B cell (primary cell): Measurements from ENCODE around the gene TCF7L1. TPM values are rescaled to one million over a fixed set of nuclear protein-coding genes. Genes with fewer than 3 reads are reported as not detected.

Experiments
- ATAC-seq: fragments of 200-7000 bp; cut with Tn5 transposase; one replicate; pipeline ENCODE4 v1.10.0; 2021; ENCODE audit warnings: low read depth, mild to moderate bottlenecking, moderate number of reproducible peaks, moderate library complexity
- CTCF ChIA-PET: fragments of 350-600 bp; sonication (Branson Sonifier 250); formaldehyde crosslinking; loops from one replicate; lab custom pipeline; 2021; ENCODE audit warnings: antibody characterized with exemption, inconsistent platforms; lab: Charles Lee
- POLR2A ChIA-PET: fragments of 350-600 bp; sonication (Branson Sonifier 250); formaldehyde crosslinking; loops from one replicate; lab custom pipeline; 2021; ENCODE audit warnings: antibody characterized with exemption; lab: Charles Lee
- DNase-seq: peaks from one replicate; pipeline ENCODE4 v3.0.0; 2013
- H2AFZ ChIP-seq: 2 replicates; pipeline ENCODE4 v1.6.1; 2012; ENCODE audit warnings: mild to moderate bottlenecking, low read depth, low read length; ENCODE audit not compliant: insufficient read depth, poor library complexity, severe bottlenecking
- H3K27ac ChIP-seq, 2 donors: 1 replicate in 1 of 2; 2 replicates in 1 of 2; pipeline ENCODE4 v1.5.1; 2012 to 2013; ENCODE audit warnings: low read length in 2 of 2, mild to moderate bottlenecking in 2 of 2, moderate library complexity in 1 of 2
- H3K27me3 ChIP-seq, 4 experiments: fragments of 200-600 bp in 1 of 4; sonication (generic) in 1 of 4; replicated peaks in 1 of 4; 1 replicate in 2 of 4; 2 replicates in 2 of 4; pipeline versions ENCODE4 v1.6.1 to v1.7.0; 2013 to 2016; ENCODE audit warnings: low read length in 3 of 4, mild to moderate bottlenecking in 2 of 4, mixed read lengths in 1 of 4, moderate library complexity in 1 of 4; ENCODE audit not compliant: insufficient read depth in 4 of 4, control insufficient read depth in 3 of 4; ENCODE audit errors: control extremely low read depth in 1 of 4
- H3K36me3 ChIP-seq, 2 experiments: replicated peaks in 1 of 2; 1 replicate in 1 of 2; 2 replicates in 1 of 2; pipeline versions ENCODE4 v1.6.1 to v1.7.1; 2013; ENCODE audit warnings: low read length in 1 of 2; ENCODE audit not compliant: insufficient read depth in 2 of 2, control insufficient read depth in 1 of 2; ENCODE audit errors: control extremely low read depth in 1 of 2, extremely low read depth in 1 of 2
- H3K4me1 ChIP-seq, 2 donors: fragments of 200-600 bp in 1 of 2; sonication (generic) in 1 of 2; 1 replicate in 1 of 2; 2 replicates in 1 of 2; pipeline versions ENCODE4 v1.5.1 to v1.6.1; 2013 to 2017; ENCODE audit warnings: low read length in 2 of 2; ENCODE audit not compliant: control insufficient read depth in 2 of 2, insufficient read depth in 2 of 2
- H3K4me2 ChIP-seq: replicated peaks from 2 replicates; pipeline ENCODE3; 2012; ENCODE audit warnings: mild to moderate bottlenecking, low read depth, low read length; ENCODE audit not compliant: poor library complexity, severe bottlenecking
- H3K4me3 ChIP-seq, 5 experiments: fragments of 200-600 bp in 1 of 5; sonication (generic) in 1 of 5; 1 replicate in 3 of 5; 2 replicates in 2 of 5; pipeline versions ENCODE4 v1.5.1 to v1.7.0; 2011 to 2016; ENCODE audit warnings: low read length in 4 of 5, mild to moderate bottlenecking in 4 of 5, low read depth in 2 of 5, control low read depth in 1 of 5, moderate library complexity in 1 of 5; ENCODE audit not compliant: insufficient read depth in 1 of 5; ENCODE audit errors: control extremely low read depth in 1 of 5, extremely low read depth in 1 of 5
- H3K79me2 ChIP-seq: fragments of 200-600 bp; sonication (generic); one replicate; pipeline ENCODE4 v1.6.0; 2016; ENCODE audit warnings: low read length; ENCODE audit not compliant: control insufficient read depth, insufficient read depth
- H3K9ac ChIP-seq: fragments of 200-600 bp; sonication (generic); 2 replicates; pipeline ENCODE4 v1.6.1; 2017; ENCODE audit warnings: mild to moderate bottlenecking, low read length, moderate library complexity
- H3K9me3 ChIP-seq, 3 donors: one replicate each; pipeline versions ENCODE4 v1.6.1 to v1.7.1; 2013; ENCODE audit warnings: low read length in 2 of 3; ENCODE audit not compliant: control insufficient read depth in 2 of 3, insufficient read depth in 1 of 3; ENCODE audit errors: control extremely low read depth in 1 of 3
- H4K20me1 ChIP-seq: 2 replicates; pipeline ENCODE4 v1.6.0; 2012; ENCODE audit warnings: mild to moderate bottlenecking, low read length; ENCODE audit not compliant: insufficient read depth, control insufficient read depth, poor library complexity, severe bottlenecking
- H3K27ac Mint-ChIP-seq: one replicate; pipeline ENCODE4 v1.8.0; 2021; ENCODE audit warnings: mixed read lengths
- H3K27me3 Mint-ChIP-seq: one replicate; pipeline ENCODE4 v1.8.0; 2021; ENCODE audit warnings: mixed read lengths
- H3K4me1 Mint-ChIP-seq: one replicate; pipeline ENCODE4 v1.8.0; 2021; ENCODE audit warnings: mixed read lengths
- H3K4me3 Mint-ChIP-seq: one replicate; pipeline ENCODE4 v1.8.0; 2021; ENCODE audit warnings: mixed read lengths
- H3K9me3 Mint-ChIP-seq: one replicate; pipeline ENCODE4 v1.8.0; 2022; ENCODE audit warnings: mixed read lengths; ENCODE audit not compliant: insufficient read depth
- CTCF ChIP-seq: fragments of 200-600 bp; IDR thresholded peaks from one replicate; pipeline ENCODE4 v1.8.0; 2022; ENCODE audit warnings: antibody characterized with exemption, mild to moderate bottlenecking
- EZH2 ChIP-seq: IDR thresholded peaks from 2 replicates; pipeline ENCODE4 v1.6.1; 2012; ENCODE audit warnings: borderline replicate concordance, low read depth, mild to moderate bottlenecking, moderate library complexity, low read length; ENCODE audit not compliant: insufficient read depth, poor library complexity, severe bottlenecking
- WGBS: methylation state at CpG from one replicate; pipeline ENCODE4 v1.1.5; 2013; ENCODE audit warnings: missing lambda C conversion rate; ENCODE audit not compliant: insufficient coverage; 5-methylcytosine and 5-hydroxymethylcytosine counted together
- intact Hi-C: fragments of 100-400 bp; cut with micrococcal nuclease; formaldehyde crosslinking; loops from one replicate; pipeline ENCODE4 v1.10.0; 2022
- polyA plus RNA-seq: library from polyadenylated mRNA; depleted of rRNA; stranded (reverse); fragments of >200 nt; gene quantifications from 2 replicates; pipeline ENCODE4 v1.2.3, GENCODE V29; 2012
- total RNA-seq, 2 donors: library from RNA; stranded (reverse); fragments of 120-200 nt in 1 of 2; gene quantifications; 1 replicate in 1 of 2; 2 replicates in 1 of 2; pipeline versions ENCODE4 v1.2.3 to v1.2.4, GENCODE V29; 2013 to 2022

Gene TCF7L1
- total and polyA plus RNA-seq, 2 donors (not counting 1 experiment from before 2014, with no cell fraction given) = 0.67 to 0.81 TPM

- Histone ChIP-seq H3K9me3 (no peaks in the 10 kb centered on the region), H3K4me3 (no peak overlapping the region), H3K36me3 (no peaks in the 10 kb centered on the region), H4K20me1 (no peaks in the 10 kb centered on the region), H3K9ac (no peak overlapping the region), H3K4me1 (no peaks in the 10 kb centered on the region), H3K27ac (no peak overlapping the region), H3K79me2 (no peaks in the 10 kb centered on the region), H3K27me3 (no peaks in the 10 kb centered on the region), H3K4me2 (no peak overlapping the region), H2AFZ (no peak overlapping the region)
- H3K4me3 Mint-ChIP-seq = no peak overlapping the region
- 100% methylated on average over 3 of the region's 8 CpGs for WGBS
- H3K9me3 Mint-ChIP-seq = no peaks in the 10 kb centered on the region
- intact Hi-C loops = loop anchor here (10.0 kb wide), 1 partner anchor 149 kb away; the partner anchor contains the start of gene TCF7L1
- H3K27me3 Mint-ChIP-seq = peaks cover 8% of the 10 kb centered on the region
- ATAC-seq (no peak), DNase-seq (no peak)
- H3K27ac Mint-ChIP-seq = no peak overlapping the region
- H3K4me1 Mint-ChIP-seq = no peaks in the 10 kb centered on the region
- ChIA-PET CTCF (interaction anchor here (5.3 kb wide), 1 partner anchor 17 kb away, joined by 27 read pairs; no protein-coding TSS in a partner anchor), POLR2A (no interaction called here)
- TF ChIP-seq CTCF (no peak), EZH2 (no peak)
Observed at GRCh38 chr2:85283641-85284040, 150.4 kb downstream of the TCF7L1 start.

GRCh38 chr2:85286918-85287317 lies 153.7 kb downstream of the TCF7L1 start:
- H3K9me3 ChIP-seq = peaks cover 0 to 3% (median 3%) of the 10 kb centered on the region in 3 donors
- H3K4me2 ChIP-seq = no peak overlapping the region
- ChIA-PET POLR2A (no interaction called here), CTCF (interaction anchor here (0.7 to 5.3 kb wide), 9 partner anchors 9 to 793 kb away, joined by 3 to 27 read pairs (median 5); no protein-coding TSS in a partner anchor)
- H3K4me3 Mint-ChIP-seq = no peak overlapping the region
- 33% methylated on average over 7 of the region's 8 CpGs for WGBS
- ATAC-seq (no peak), DNase-seq (no peak)
- peaks cover 9% of the 10 kb centered on the region for H3K4me1 Mint-ChIP-seq
- H3K27me3 ChIP-seq = no peaks in the 10 kb centered on the region
- H3K4me1 ChIP-seq = no peaks in the 10 kb centered on the region
- no peaks in the 10 kb centered on the region for H3K79me2 ChIP-seq
- H3K9me3 Mint-ChIP-seq = no peaks in the 10 kb centered on the region
- H3K4me3 ChIP-seq = no peak overlapping the region
- intact Hi-C loops = loop anchor here (5.0 to 10.0 kb wide), 2 partner anchors 152 to 415 kb away; partner anchors contain the start of gene TCF7L1
- no peaks in the 10 kb centered on the region for H4K20me1 ChIP-seq
- peak overlapping the region; percentile 4 for H2AFZ ChIP-seq
- TF ChIP-seq EZH2 = no peak
- TF ChIP-seq CTCF = no peak
- peaks cover 8% of the 10 kb centered on the region for H3K27me3 Mint-ChIP-seq
- no peaks in the 10 kb centered on the region for H3K36me3 ChIP-seq
- H3K9ac ChIP-seq = no peak overlapping the region
- no peak overlapping the region for H3K27ac Mint-ChIP-seq
- no peak overlapping the region for H3K27ac ChIP-seq
